ENCODE data around the gene RAB3GAP1.
"Not testable (repeated sequence)": the region's sequence is repeated elsewhere in the genome, so short reads cannot be mapped to it uniquely, and the experiment has no call there.

Gene RAB3GAP1

DNA sequence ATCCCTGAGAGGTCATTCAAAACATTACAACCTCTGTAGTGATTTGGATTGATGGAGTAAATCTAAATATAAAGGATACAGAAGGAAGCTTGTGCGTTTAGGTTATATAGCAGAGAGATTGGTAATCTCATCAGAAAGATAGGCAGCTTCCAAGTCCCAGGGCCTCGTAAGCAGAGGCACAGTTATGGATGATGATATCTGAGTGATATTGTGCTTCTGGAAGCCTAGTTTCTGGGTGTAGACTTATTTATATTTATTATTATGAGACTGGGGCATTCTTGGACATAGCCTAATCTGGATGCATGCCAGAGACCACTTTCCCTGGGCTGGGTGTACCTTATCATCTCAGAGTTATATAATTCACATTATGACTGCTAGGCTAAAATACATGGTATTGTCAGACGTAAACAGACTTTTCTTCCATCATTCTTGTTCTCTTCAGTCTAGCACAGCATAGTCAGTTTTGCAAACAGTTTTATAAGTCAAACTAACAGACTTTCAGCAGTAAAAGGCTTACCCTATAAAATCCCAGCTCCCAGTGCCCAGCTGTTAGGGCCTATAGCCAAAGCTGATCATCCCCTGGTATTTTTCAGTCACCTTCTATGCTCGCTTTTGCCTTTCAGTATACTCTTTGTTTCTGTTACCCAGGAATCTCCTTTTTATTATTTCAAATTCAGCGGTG lies 47.9 kb downstream of the RAB3GAP1 start:
- Histone ChIP-seq H3K4me3 (ENCODE audit: low read depth, low read length) (no peak overlapping the region), H3K4me1 (no peaks in the 10 kb centered on the region)
- peak; percentile 41 for DNase-seq

DNA sequence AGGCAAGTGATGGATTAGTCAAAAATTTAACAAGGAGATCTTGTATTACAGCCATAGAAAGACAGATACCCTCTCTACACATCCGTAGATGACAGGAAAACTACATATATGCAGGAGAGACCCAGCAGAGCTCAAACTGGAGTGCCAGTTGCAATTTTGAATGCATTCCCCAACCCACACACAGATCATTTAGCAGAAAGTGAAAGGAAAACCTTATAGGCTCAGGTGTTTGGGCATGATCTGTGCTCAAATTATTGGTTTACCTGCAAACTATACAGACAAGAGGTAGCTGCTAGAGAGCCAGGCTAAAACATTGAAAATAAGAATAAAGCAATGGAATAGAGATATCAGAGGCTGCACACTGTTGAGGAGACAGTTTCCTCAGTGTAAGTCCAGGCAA lies 51.8 kb downstream of the RAB3GAP1 start:
- Histone ChIP-seq H3K27me3 (no peaks in the 10 kb centered on the region), H3K36me3 (no peaks in the 10 kb centered on the region), H3K4me3 (ENCODE audit: low read depth, low read length) (no peak overlapping the region), H3K9me3 (no peaks in the 10 kb centered on the region), H3K4me1 (no peaks in the 10 kb centered on the region)
- DNase-seq, result no peak
- TF ChIP-seq, protein P1, sequence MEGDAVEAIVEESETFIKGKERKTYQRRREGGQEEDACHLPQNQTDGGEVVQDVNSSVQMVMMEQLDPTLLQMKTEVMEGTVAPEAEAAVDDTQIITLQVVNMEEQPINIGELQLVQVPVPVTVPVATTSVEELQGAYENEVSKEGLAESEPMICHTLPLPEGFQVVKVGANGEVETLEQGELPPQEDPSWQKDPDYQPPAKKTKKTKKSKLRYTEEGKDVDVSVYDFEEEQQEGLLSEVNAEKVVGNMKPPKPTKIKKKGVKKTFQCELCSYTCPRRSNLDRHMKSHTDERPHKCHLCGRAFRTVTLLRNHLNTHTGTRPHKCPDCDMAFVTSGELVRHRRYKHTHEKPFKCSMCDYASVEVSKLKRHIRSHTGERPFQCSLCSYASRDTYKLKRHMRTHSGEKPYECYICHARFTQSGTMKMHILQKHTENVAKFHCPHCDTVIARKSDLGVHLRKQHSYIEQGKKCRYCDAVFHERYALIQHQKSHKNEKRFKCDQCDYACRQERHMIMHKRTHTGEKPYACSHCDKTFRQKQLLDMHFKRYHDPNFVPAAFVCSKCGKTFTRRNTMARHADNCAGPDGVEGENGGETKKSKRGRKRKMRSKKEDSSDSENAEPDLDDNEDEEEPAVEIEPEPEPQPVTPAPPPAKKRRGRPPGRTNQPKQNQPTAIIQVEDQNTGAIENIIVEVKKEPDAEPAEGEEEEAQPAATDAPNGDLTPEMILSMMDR (IDR thresholded peaks at IDR 0.05; ENCODE audit: low read depth, low read length), result no peak

More for the DNA sequence above, 47.9 kb downstream of the RAB3GAP1 start:
- TF ChIP-seq, protein P1 (IDR thresholded peaks at IDR 0.05; ENCODE audit: low read depth, low read length), result no peak
- Histone ChIP-seq H3K9me3 (no peaks in the 10 kb centered on the region), H3K27me3 (no peaks in the 10 kb centered on the region), H3K36me3 (no peaks in the 10 kb centered on the region)

DNA sequence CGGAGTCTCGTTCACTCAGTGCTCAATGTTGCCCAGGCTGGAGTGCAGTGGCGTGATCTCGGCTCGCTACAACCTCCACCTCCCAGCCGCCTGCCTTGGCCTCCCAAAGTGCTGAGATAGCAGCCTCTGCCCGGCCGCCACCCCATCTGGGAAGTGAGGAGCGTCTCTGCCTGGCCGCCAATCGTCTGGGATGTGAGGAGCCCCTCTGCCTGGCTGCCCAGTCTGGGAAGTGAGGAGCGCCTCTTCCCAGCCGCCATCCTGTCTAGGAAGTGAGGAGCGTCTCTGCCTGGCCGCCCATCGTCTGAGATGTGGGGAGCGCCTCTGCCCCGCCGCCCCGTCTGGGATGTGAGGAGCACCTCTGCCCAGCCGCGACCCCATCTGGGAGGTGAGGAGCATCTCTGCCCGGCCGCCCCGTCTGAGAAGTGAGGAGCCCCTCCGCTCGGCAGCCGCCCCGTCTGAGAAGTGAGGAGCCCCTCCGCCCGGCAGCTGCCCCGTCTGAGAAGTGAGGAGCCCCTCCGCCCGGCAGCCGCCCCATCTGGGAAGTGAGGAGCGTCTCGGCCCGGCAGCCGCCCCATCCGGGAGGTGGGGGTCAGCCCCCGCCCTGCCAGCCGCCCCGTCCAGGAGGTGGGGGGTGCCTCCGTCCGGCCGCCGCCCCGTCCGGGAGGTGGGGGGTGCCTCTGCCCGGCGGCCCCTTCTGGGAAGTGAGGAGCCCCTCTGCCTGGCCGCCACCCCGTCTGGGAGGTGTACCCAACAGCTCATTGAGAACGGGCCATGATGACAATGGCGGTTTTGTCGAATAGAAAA lies 53.6 kb downstream of the RAB3GAP1 start:
- not testable (repeated sequence) for H3K9me3 ChIP-seq; H3K4me1 ChIP-seq; H3K27me3 ChIP-seq; H3K4me3 ChIP-seq (ENCODE audit: low read depth, low read length); H3K36me3 ChIP-seq; DNase-seq

DNA sequence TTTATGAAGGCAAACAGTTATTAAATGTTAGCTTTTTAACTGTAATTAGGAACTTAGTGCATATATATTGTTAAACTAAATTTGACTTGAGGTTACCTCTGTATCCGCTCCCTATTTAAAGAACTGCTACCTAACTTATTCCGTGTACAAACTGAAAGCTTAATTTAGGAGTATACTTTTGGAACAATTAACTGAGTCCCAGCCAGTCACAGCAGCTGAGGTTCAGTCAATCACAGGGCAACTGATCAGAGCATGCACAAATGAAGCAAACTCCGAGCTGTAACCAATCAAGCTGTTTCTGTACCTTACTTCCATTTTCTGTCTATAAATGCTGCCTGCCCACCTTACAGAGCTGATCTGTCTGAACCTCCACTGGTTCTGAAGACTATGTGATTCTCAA lies 61.2 kb downstream of the RAB3GAP1 start:
- no peak for DNase-seq
- no peak overlapping the region for H3K4me3 ChIP-seq (ENCODE audit: low read depth, low read length)
- no peaks in the 10 kb centered on the region for H3K4me1 ChIP-seq
- no peaks in the 10 kb centered on the region for H3K27me3 ChIP-seq
- H3K36me3 ChIP-seq, result no peaks in the 10 kb centered on the region
- no peaks in the 10 kb centered on the region for H3K9me3 ChIP-seq
- TF ChIP-seq, protein P1 (IDR thresholded peaks at IDR 0.05; ENCODE audit: low read depth, low read length), result no peak

GRCh38 chr2:135119582-135119981 lies 67.5 kb downstream of the RAB3GAP1 start:
- DNase-seq, result no peak
- Histone ChIP-seq H3K4me3 (ENCODE audit: low read depth, low read length) (no peak overlapping the region), H3K27me3 (no peaks in the 10 kb centered on the region), H3K36me3 (no peaks in the 10 kb centered on the region), H3K9me3 (no peaks in the 10 kb centered on the region), H3K4me1 (no peaks in the 10 kb centered on the region)
- TF ChIP-seq, protein P1 (IDR thresholded peaks at IDR 0.05; ENCODE audit: low read depth, low read length), result no peak

- Histone ChIP-seq H3K27me3 (no peaks in the 10 kb centered on the region), H3K36me3 (no peaks in the 10 kb centered on the region)
Measured at GRCh38 chr2:135121016-135121657, 69.0 kb downstream of the RAB3GAP1 start.

GRCh38 chr2:135121658-135122039 lies 69.6 kb downstream of the RAB3GAP1 start:
- not testable (repeated sequence) for H3K4me3 ChIP-seq (ENCODE audit: low read depth, low read length); H3K27me3 ChIP-seq; H3K4me1 ChIP-seq; H3K9me3 ChIP-seq; DNase-seq; H3K36me3 ChIP-seq

More at GRCh38 chr2:135121016-135121657, 69.0 kb downstream of the RAB3GAP1 start:
- Histone ChIP-seq H3K9me3 (no peaks in the 10 kb centered on the region), H3K4me1 (no peaks in the 10 kb centered on the region), H3K4me3 (ENCODE audit: low read depth, low read length) (no peak overlapping the region)
- TF ChIP-seq, protein P1 (IDR thresholded peaks at IDR 0.05; ENCODE audit: low read depth, low read length), result no peak
- no peak for DNase-seq

All from BE2C (cell line).